Parathyroid adenoma (tissue), 2 donors: ENCODE results near the gene NDUFS4.

Source experiments
- H2AFZ ChIP-seq: fragments of 300-600 bp; sonication (generic); one replicate; pipeline ENCODE4 v1.7.0; 2017; ENCODE audit warnings: antibody characterized with exemption, mild to moderate bottlenecking
- H3K27ac ChIP-seq: fragments of 300-600 bp; sonication (generic); one replicate; pipeline ENCODE4 v1.7.0; 2017
- H3K27me3 ChIP-seq: fragments of 300-600 bp; sonication (generic); one replicate; pipeline ENCODE4 v1.7.0; 2017; ENCODE audit warnings: low read length; ENCODE audit not compliant: control insufficient read depth, insufficient read depth
- H3K36me3 ChIP-seq: fragments of 300-600 bp; sonication (generic); one replicate; pipeline ENCODE4 v1.7.0; 2017; ENCODE audit warnings: low read length; ENCODE audit not compliant: control insufficient read depth, insufficient read depth
- H3K4me1 ChIP-seq: fragments of 300-600 bp; sonication (generic); one replicate; pipeline ENCODE4 v1.7.0; 2017; ENCODE audit warnings: control low read depth
- H3K4me2 ChIP-seq: fragments of 300-600 bp; sonication (generic); one replicate; pipeline ENCODE4 v1.7.0; 2017; ENCODE audit warnings: low read length
- H3K4me3 ChIP-seq: fragments of 300-600 bp; sonication (generic); one replicate; pipeline ENCODE4 v1.7.0; 2017; ENCODE audit warnings: low read depth, low read length
- H3K79me2 ChIP-seq: fragments of 300-600 bp; sonication (generic); one replicate; pipeline ENCODE4 v1.7.0; 2017; ENCODE audit warnings: control low read depth
- H3K9ac ChIP-seq: fragments of 300-600 bp; sonication (generic); one replicate; pipeline ENCODE4 v1.7.0; 2017; ENCODE audit warnings: mild to moderate bottlenecking
- H3K9me3 ChIP-seq: fragments of 300-600 bp; sonication (generic); one replicate; pipeline ENCODE4 v1.7.0; 2017; ENCODE audit warnings: low read length; ENCODE audit not compliant: control insufficient read depth
- CTCF ChIP-seq: fragments of 300-600 bp; sonication (generic); IDR thresholded peaks from one replicate; pipeline ENCODE4 v1.7.0; 2017; ENCODE audit warnings: antibody characterized with exemption, mild to moderate bottlenecking
- donor health status: primary hyperparathyroidism.

NDUFS4 gene

DNA sequence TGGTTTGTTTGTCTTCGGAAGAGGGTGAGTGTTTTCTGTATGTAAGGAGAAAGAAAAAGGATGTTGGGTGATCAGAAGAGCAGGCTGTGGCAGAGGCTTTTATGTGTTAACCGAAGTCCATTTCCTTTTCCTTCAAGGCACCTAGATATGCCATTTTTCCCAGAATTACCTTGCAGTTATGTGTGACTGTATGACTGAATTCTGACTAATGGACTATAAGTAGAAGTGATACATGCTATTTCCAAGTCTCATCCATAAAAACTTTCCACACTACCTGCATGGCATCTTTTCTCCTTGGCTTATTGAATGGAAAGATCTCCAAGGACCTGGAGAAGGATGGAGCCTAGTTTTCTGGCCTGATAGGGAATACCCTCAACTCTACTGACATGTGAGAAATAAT, 10.6 kb upstream of the NDUFS4 start:
- H3K27me3 ChIP-seq, result no peaks in the 10 kb centered on the region
- no peaks in the 10 kb centered on the region for H3K36me3 ChIP-seq
- no peak overlapping the region for H3K4me2 ChIP-seq
- H3K9ac ChIP-seq, result no peak overlapping the region
- no peak overlapping the region for H2AFZ ChIP-seq
- no peaks in the 10 kb centered on the region for H3K9me3 ChIP-seq
- no peak for TF ChIP-seq CTCF
- H3K27ac ChIP-seq, result no peak overlapping the region
- H3K4me3 ChIP-seq, result no peak overlapping the region
- H3K4me1 ChIP-seq, result no peaks in the 10 kb centered on the region
- H3K79me2 ChIP-seq, result no peaks in the 10 kb centered on the region

DNA sequence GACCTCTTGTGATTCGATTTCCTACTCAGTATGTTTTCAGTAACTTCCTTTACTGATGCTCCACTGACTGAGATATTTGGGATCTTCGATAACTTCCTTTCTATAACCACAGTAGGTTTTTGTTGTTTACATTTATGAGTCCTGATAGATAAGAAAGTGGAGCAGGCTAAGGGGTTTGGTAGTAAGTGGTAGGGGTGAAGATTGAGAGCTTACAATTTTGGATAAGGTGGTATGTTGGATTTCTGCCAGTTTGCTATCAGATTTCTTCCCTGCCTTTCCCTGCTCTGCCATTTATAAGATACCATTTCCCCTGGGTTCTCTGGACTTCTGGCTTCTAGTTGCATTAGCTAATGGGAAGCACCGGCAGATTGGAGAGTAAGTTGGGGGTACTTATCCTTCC, 7.9 kb upstream of the NDUFS4 start:
- no peak overlapping the region for H3K9ac ChIP-seq
- H3K36me3 ChIP-seq, result no peaks in the 10 kb centered on the region
- no peaks in the 10 kb centered on the region for H3K27me3 ChIP-seq
- H3K4me1 ChIP-seq, result no peaks in the 10 kb centered on the region
- no peaks in the 10 kb centered on the region for H3K9me3 ChIP-seq
- no peak overlapping the region for H3K4me2 ChIP-seq
- no peak overlapping the region for H2AFZ ChIP-seq
- no peaks in the 10 kb centered on the region for H3K79me2 ChIP-seq
- no peak overlapping the region for H3K27ac ChIP-seq
- TF ChIP-seq CTCF, result no peak
- H3K4me3 ChIP-seq, result no peak overlapping the region

DNA sequence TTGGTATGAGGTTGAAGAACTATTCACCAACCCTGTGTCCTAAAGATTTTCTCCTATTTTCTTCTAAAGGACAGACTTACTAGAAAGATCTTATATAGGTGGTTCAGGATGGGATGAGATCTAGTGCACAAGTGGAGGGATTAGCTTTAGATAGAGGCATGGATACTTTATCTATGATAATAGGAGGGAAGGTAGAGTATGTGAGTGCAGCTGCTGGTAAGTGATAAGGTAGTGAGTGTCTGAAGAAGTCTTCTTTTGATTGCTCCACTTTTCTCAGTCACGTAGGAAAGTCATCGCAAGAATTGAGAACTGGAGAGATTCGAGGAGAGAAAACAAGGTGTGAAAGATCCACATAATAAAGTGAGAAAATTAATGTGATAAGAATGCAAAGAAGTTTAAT, 6.0 kb upstream of the NDUFS4 start:
- H3K27ac ChIP-seq, result no peak overlapping the region
- no peak overlapping the region for H3K9ac ChIP-seq
- H3K79me2 ChIP-seq, result no peaks in the 10 kb centered on the region
- H3K36me3 ChIP-seq, result no peaks in the 10 kb centered on the region
- H3K27me3 ChIP-seq, result no peaks in the 10 kb centered on the region
- H3K9me3 ChIP-seq, result no peaks in the 10 kb centered on the region
- H3K4me2 ChIP-seq, result no peak overlapping the region
- H3K4me1 ChIP-seq, result no peaks in the 10 kb centered on the region
- no peak overlapping the region for H2AFZ ChIP-seq
- no peak overlapping the region for H3K4me3 ChIP-seq
- no peak for TF ChIP-seq CTCF

GRCh38 chr5:53555160-53555559, 5.3 kb upstream of the NDUFS4 start:
- no peak overlapping the region for H3K9ac ChIP-seq
- no peaks in the 10 kb centered on the region for H3K9me3 ChIP-seq
- H3K4me1 ChIP-seq, result no peaks in the 10 kb centered on the region
- H3K79me2 ChIP-seq, result no peaks in the 10 kb centered on the region
- no peak overlapping the region for H3K4me3 ChIP-seq
- no peak overlapping the region for H3K4me2 ChIP-seq
- H2AFZ ChIP-seq, result no peak overlapping the region
- H3K27me3 ChIP-seq, result no peaks in the 10 kb centered on the region
- no peak for TF ChIP-seq CTCF
- H3K27ac ChIP-seq, result no peak overlapping the region
- H3K36me3 ChIP-seq, result no peaks in the 10 kb centered on the region

DNA sequence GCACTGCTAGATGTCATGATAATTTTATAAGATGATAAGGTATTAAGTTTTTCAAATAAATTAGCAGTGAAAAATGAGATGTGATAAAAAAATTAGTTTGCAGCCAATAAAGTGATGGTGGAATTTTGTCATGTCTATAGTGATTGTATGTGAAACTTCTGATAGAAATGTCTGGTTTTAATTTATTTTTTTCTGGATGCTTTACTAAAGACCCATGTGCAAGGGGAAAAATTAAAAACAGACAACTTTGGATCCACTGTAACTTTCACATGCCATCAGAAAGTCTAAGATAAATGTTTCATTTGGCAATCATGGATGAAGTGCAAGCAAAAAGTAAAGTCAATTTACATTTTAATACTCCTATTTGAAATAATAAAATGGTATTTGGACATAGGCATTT, 4.4 kb upstream of the NDUFS4 start:
- no peak overlapping the region for H3K9ac ChIP-seq
- TF ChIP-seq CTCF, result no peak

More for the DNA sequence above, 4.4 kb upstream of the NDUFS4 start:
- Histone ChIP-seq H3K79me2 (peaks cover 8% of the 10 kb centered on the region), H3K27me3 (no peaks in the 10 kb centered on the region), H3K4me2 (no peak overlapping the region), H3K36me3 (no peaks in the 10 kb centered on the region), H3K9me3 (no peaks in the 10 kb centered on the region), H3K4me3 (no peak overlapping the region), H3K27ac (no peak overlapping the region), H2AFZ (no peak overlapping the region), H3K4me1 (no peaks in the 10 kb centered on the region)
